Cardiac muscle cell (in vitro differentiated cells and primary cell): ENCODE data around the gene PRKACA. TPM values are rescaled to one million over a fixed set of nuclear protein-coding genes. Genes with fewer than 3 reads are reported as not detected.

Experiments
- DNase-seq, 2 donors: peaks; one replicate each; pipeline versions ENCODE4 v3.0.0 to v3.0.0-alpha.2; 2010 to 2017; ENCODE audit warnings: low read depth in 1 of 2, low spot score in 1 of 2
- H3K27ac ChIP-seq: fragments of 200-600 bp; sonication (generic); 2 replicates; pipeline ENCODE4 v1.5.1; 2016
- H3K27me3 ChIP-seq: fragments of 200-600 bp; sonication (generic); 2 replicates; pipeline ENCODE4 v1.6.0; 2016; ENCODE audit warnings: control low read depth
- H3K36me3 ChIP-seq: fragments of 200-600 bp; sonication (generic); 2 replicates; pipeline ENCODE4 v1.5.1; 2016; ENCODE audit warnings: control low read depth
- H3K4me1 ChIP-seq: fragments of 200-600 bp; sonication (generic); 2 replicates; pipeline ENCODE4 v1.8.1; 2017; ENCODE audit warnings: low read depth, mild to moderate bottlenecking, mixed run types
- H3K4me3 ChIP-seq: fragments of 200-600 bp; sonication (generic); 2 replicates; pipeline ENCODE4 v1.5.1; 2016; ENCODE audit warnings: mild to moderate bottlenecking
- H3K9me3 ChIP-seq: fragments of 200-600 bp; sonication (generic); 2 replicates; pipeline ENCODE4 v1.5.1; 2017; ENCODE audit warnings: low read depth, mild to moderate bottlenecking, control low read depth
- CTCF ChIP-seq: IDR thresholded peaks from 2 replicates; pipeline ENCODE4 v1.5.1; 2012; ENCODE audit warnings: low read depth, mild to moderate bottlenecking, low read length
- polyA plus RNA-seq: library from polyadenylated mRNA; unstranded; fragments of >200 nt; fragmentation: Nextera tagmentation; extraction: Ambion mirVana; gene quantifications from 2 replicates; pipeline ENCODE4 v1.2.1, GENCODE V29; 2016
- total RNA-seq: library from RNA; depleted of rRNA; stranded (reverse); fragments of >200 nt; gene quantifications from 2 replicates; pipeline ENCODE4 v1.2.3, GENCODE V29; 2016

PRKACA gene
- total and polyA plus RNA-seq, 2 experiments from 2014 or later: 30.6 to 95.2 TPM

- no peaks in the 10 kb centered on the region for H3K9me3 ChIP-seq
- peak in 1 of 2 donors; percentile 33 for DNase-seq
- no peak overlapping the region for H3K27ac ChIP-seq
- H3K27me3 ChIP-seq: no peaks in the 10 kb centered on the region
- peak overlapping the region; percentile 89 for H3K4me3 ChIP-seq
- H3K4me1 ChIP-seq: peaks cover 9% of the 10 kb centered on the region
- H3K36me3 ChIP-seq: peaks cover 8% of the 10 kb centered on the region
- peak; percentile 24 for TF ChIP-seq CTCF
Observed at GRCh38 chr19:14089412-14089661, 28.2 kb downstream of the PRKACA start.

- no peak for DNase-seq
- Histone ChIP-seq H3K4me1 (peaks cover 9% of the 10 kb centered on the region), H3K4me3 (peak overlapping the region; percentile 89), H3K36me3 (peaks cover 8% of the 10 kb centered on the region), H3K27ac (no peak overlapping the region), H3K9me3 (no peaks in the 10 kb centered on the region), H3K27me3 (no peaks in the 10 kb centered on the region)
- no peak for TF ChIP-seq CTCF
Observed at GRCh38 chr19:14088634-14089411, 28.7 kb downstream of the PRKACA start.

- Histone ChIP-seq H3K4me1 (peaks cover 4% of the 10 kb centered on the region), H3K9me3 (no peaks in the 10 kb centered on the region), H3K27me3 (no peaks in the 10 kb centered on the region), H3K27ac (no peak overlapping the region), H3K36me3 (peaks cover 8% of the 10 kb centered on the region), H3K4me3 (no peak overlapping the region)
- no peak for DNase-seq
- no peak for TF ChIP-seq CTCF
Observed at GRCh38 chr19:14086098-14086497, 31.5 kb downstream of the PRKACA start.

GRCh38 chr19:14085309-14085995 lies 32.1 kb downstream of the PRKACA start, which contains the start of gene C19orf67:
Gene C19orf67 (minus strand): TSS chr19:14085783. CDS start chr19:14085627, 156 bp downstream.
- H3K4me1 ChIP-seq: peaks cover 6% of the 10 kb centered on the region
- H3K36me3 ChIP-seq: peaks cover 8% of the 10 kb centered on the region
- no peak for DNase-seq
- H3K4me3 ChIP-seq: peak within 1 kb of the TSS; percentile 7
- no peak for TF ChIP-seq CTCF
- H3K27ac ChIP-seq: no peak within 1 kb of the TSS
- no peaks in the 10 kb centered on the region for H3K9me3 ChIP-seq
- no peaks in the 10 kb centered on the region for H3K27me3 ChIP-seq

- TF ChIP-seq CTCF: no peak
- no peaks in the 10 kb centered on the region for H3K27me3 ChIP-seq
- H3K9me3 ChIP-seq: no peaks in the 10 kb centered on the region
- H3K4me1 ChIP-seq: peaks cover 9% of the 10 kb centered on the region
- H3K27ac ChIP-seq: no peak overlapping the region
- no peak overlapping the region for H3K4me3 ChIP-seq
- DNase-seq: no peak
- no peaks in the 10 kb centered on the region for H3K36me3 ChIP-seq
Observed at GRCh38 chr19:14082675-14082960, 34.9 kb downstream of the PRKACA start.
